ENCODE results near the gene CCDC181.

GRCh38 chr1:169457443-169457842 lies 30.2 kb upstream of the CCDC181 start:
- TF ChIP-seq CTCF (IDR thresholded peaks at IDR 0.05) (no peak), EP300 (IDR thresholded peaks at IDR 0.05; ENCODE audit: borderline replicate concordance in 1 of 2, low read depth in 1 of 2, low read length in 1 of 2) (no peak)

Data from SK-N-SH (cell line).